Trophoblast cell (in vitro differentiated cells and primary cell): ENCODE results near the gene IQSEC1.

Source experiments
- DNase-seq, 2 donors: peaks; one replicate each; pipeline ENCODE4 v3.0.0-alpha.2; 2016
- H2AFZ ChIP-seq: 2 replicates; pipeline ENCODE4 v1.6.1; 2013; ENCODE audit warnings: low read length, moderate library complexity, mild to moderate bottlenecking; ENCODE audit not compliant: insufficient read depth, poor library complexity
- H2AK5ac ChIP-seq: 2 replicates; pipeline ENCODE4 v1.6.1; 2013; ENCODE audit warnings: mild to moderate bottlenecking, low read length
- H2BK120ac ChIP-seq: 2 replicates; pipeline ENCODE4 v1.6.1; 2013; ENCODE audit warnings: low read length, mild to moderate bottlenecking, moderate library complexity; ENCODE audit not compliant: insufficient read depth, poor library complexity
- H2BK12ac ChIP-seq: 2 replicates; pipeline ENCODE4 v1.6.1; 2013; ENCODE audit warnings: mild to moderate bottlenecking, low read length, moderate library complexity
- H2BK5ac ChIP-seq: 2 replicates; pipeline ENCODE4 v1.6.1; 2013; ENCODE audit warnings: low read length, low read depth, moderate library complexity, mild to moderate bottlenecking; ENCODE audit not compliant: poor library complexity
- H3K14ac ChIP-seq: 2 replicates; pipeline ENCODE4 v1.6.1; 2013; ENCODE audit warnings: mild to moderate bottlenecking, low read length
- H3K18ac ChIP-seq: 2 replicates; pipeline ENCODE4 v1.6.1; 2013; ENCODE audit warnings: mild to moderate bottlenecking, low read length
- H3K23ac ChIP-seq: 2 replicates; pipeline ENCODE4 v1.6.1; 2013; ENCODE audit warnings: low read length
- H3K27ac ChIP-seq: 2 replicates; pipeline ENCODE4 v1.5.1; 2013; ENCODE audit warnings: low read depth, mild to moderate bottlenecking, inconsistent platforms, low read length, moderate library complexity
- H3K27me3 ChIP-seq: 2 replicates; pipeline ENCODE4 v1.6.1; 2013; ENCODE audit warnings: inconsistent platforms, mild to moderate bottlenecking, low read length, moderate library complexity; ENCODE audit not compliant: insufficient read depth
- H3K36me3 ChIP-seq, 2 experiments: 1 replicate in 1 of 2; 2 replicates in 1 of 2; pipeline ENCODE4 v1.6.1; 2013; ENCODE audit warnings: low read length in 2 of 2, mild to moderate bottlenecking in 2 of 2, moderate library complexity in 1 of 2; ENCODE audit not compliant: insufficient read depth in 2 of 2, control insufficient read depth in 1 of 2
- H3K4ac ChIP-seq: 2 replicates; pipeline ENCODE4 v1.6.1; 2013; ENCODE audit warnings: low read depth, mild to moderate bottlenecking, low read length, moderate library complexity
- H3K4me1 ChIP-seq, 2 experiments: 1 replicate in 1 of 2; 2 replicates in 1 of 2; pipeline ENCODE4 v1.6.1; 2013; ENCODE audit warnings: low read length in 2 of 2, mild to moderate bottlenecking in 2 of 2, moderate library complexity in 1 of 2; ENCODE audit not compliant: insufficient read depth in 2 of 2, control insufficient read depth in 1 of 2
- H3K4me2 ChIP-seq: 2 replicates; pipeline ENCODE4 v1.6.1; 2013; ENCODE audit warnings: inconsistent platforms, mild to moderate bottlenecking, low read length, moderate library complexity
- H3K4me3 ChIP-seq: 2 replicates; pipeline ENCODE4 v1.5.1; 2013; ENCODE audit warnings: mild to moderate bottlenecking, low read depth, low read length, inconsistent platforms
- H3K79me1 ChIP-seq: one replicate; pipeline ENCODE4 v1.6.1; 2013; ENCODE audit warnings: low read length
- H3K79me2 ChIP-seq: 2 replicates; pipeline ENCODE4 v1.6.1; 2013; ENCODE audit warnings: low read length, mild to moderate bottlenecking; ENCODE audit not compliant: control insufficient read depth, insufficient read depth, poor library complexity
- H3K9ac ChIP-seq: 2 replicates; pipeline ENCODE4 v1.6.1; 2013; ENCODE audit warnings: mild to moderate bottlenecking, low read length
- H3K9me3 ChIP-seq: 2 replicates; pipeline ENCODE4 v1.6.1; 2013; ENCODE audit warnings: low read depth, mild to moderate bottlenecking, control low read depth, inconsistent platforms, low read length; ENCODE audit not compliant: insufficient read depth
- H4K12ac ChIP-seq: 2 replicates; pipeline ENCODE4 v1.6.1; 2013; ENCODE audit warnings: low read depth, mild to moderate bottlenecking, low read length, moderate library complexity
- H4K8ac ChIP-seq: 2 replicates; pipeline ENCODE4 v1.6.1; 2013; ENCODE audit warnings: low read depth, mild to moderate bottlenecking, low read length, moderate library complexity
- H4K91ac ChIP-seq: one replicate; pipeline ENCODE4 v1.6.1; 2013; ENCODE audit warnings: low read depth, mild to moderate bottlenecking, low read length, moderate library complexity
- WGBS: extraction: QIAGEN DNeasy Blood & Tissue Kit; methylation state at CpG from one replicate; pipeline ENCODE4 v1.1.7; 2013; ENCODE audit warnings: missing lambda C conversion rate; ENCODE audit not compliant: insufficient read length, insufficient coverage; ENCODE audit errors: extremely low coverage; 5-methylcytosine and 5-hydroxymethylcytosine counted together

Gene IQSEC1

GRCh38 chr3:13025090-13025489 lies 48.1 kb downstream of the IQSEC1 start:
- WGBS, result no CpG with 5 or more reads among the region's 8 CpGs
- H3K79me1 ChIP-seq, result peaks cover 15% of the 10 kb centered on the region

GRCh38 chr3:13024765-13025065 lies 48.5 kb downstream of the IQSEC1 start:
- H4K8ac ChIP-seq, result no peak overlapping the region
- no peak overlapping the region for H4K12ac ChIP-seq
- no peak overlapping the region for H3K4me2 ChIP-seq
- H2BK12ac ChIP-seq, result no peak overlapping the region
- no peak overlapping the region for H2AFZ ChIP-seq
- H3K36me3 ChIP-seq, result no peaks in the 10 kb centered on the region
- peaks cover 26% of the 10 kb centered on the region in 2 experiments for H3K4me1 ChIP-seq
- no peak overlapping the region for H3K18ac ChIP-seq
- H3K27me3 ChIP-seq, result no peaks in the 10 kb centered on the region
- no peak overlapping the region for H2AK5ac ChIP-seq
- no peak for DNase-seq
- no peaks in the 10 kb centered on the region for H3K79me2 ChIP-seq
- H3K9ac ChIP-seq, result no peak overlapping the region
- no peak overlapping the region for H2BK5ac ChIP-seq
- H3K4me3 ChIP-seq, result no peak overlapping the region
- peaks cover 1% of the 10 kb centered on the region for H3K9me3 ChIP-seq
- peaks cover 18% of the 10 kb centered on the region for H3K79me1 ChIP-seq
- WGBS, result no CpG with 5 or more reads among the region's 2 CpGs
- no peak overlapping the region for H4K91ac ChIP-seq
- H2BK120ac ChIP-seq, result no peak overlapping the region
- H3K4ac ChIP-seq, result no peak overlapping the region
- H3K27ac ChIP-seq, result no peak overlapping the region
- no peak overlapping the region for H3K23ac ChIP-seq
- no peak overlapping the region for H3K14ac ChIP-seq

More at GRCh38 chr3:13025090-13025489, 48.1 kb downstream of the IQSEC1 start:
- no peak overlapping the region for H2BK12ac ChIP-seq
- no peak overlapping the region for H2AFZ ChIP-seq
- H3K9ac ChIP-seq, result no peak overlapping the region
- no peak overlapping the region for H3K18ac ChIP-seq
- DNase-seq, result peak; percentile 52 to 59
- H3K27ac ChIP-seq, result no peak overlapping the region
- no peak overlapping the region for H2BK5ac ChIP-seq
- no peak overlapping the region for H3K4me3 ChIP-seq
- no peak overlapping the region for H2BK120ac ChIP-seq
- H3K36me3 ChIP-seq, result no peaks in the 10 kb centered on the region
- H3K9me3 ChIP-seq, result peaks cover 1% of the 10 kb centered on the region
- H4K12ac ChIP-seq, result no peak overlapping the region
- H3K4ac ChIP-seq, result no peak overlapping the region
- H3K4me2 ChIP-seq, result no peak overlapping the region
- no peaks in the 10 kb centered on the region for H3K79me2 ChIP-seq
- no peak overlapping the region for H3K23ac ChIP-seq
- H3K14ac ChIP-seq, result no peak overlapping the region
- no peak overlapping the region for H4K91ac ChIP-seq
- H3K4me1 ChIP-seq, result peaks cover 22 to 23% of the 10 kb centered on the region in 2 experiments
- H4K8ac ChIP-seq, result no peak overlapping the region
- no peaks in the 10 kb centered on the region for H3K27me3 ChIP-seq
- no peak overlapping the region for H2AK5ac ChIP-seq

GRCh38 chr3:13023971-13024764 lies 49.1 kb downstream of the IQSEC1 start:
- H3K79me1 ChIP-seq, result peaks cover 22% of the 10 kb centered on the region
- H4K12ac ChIP-seq, result no peak overlapping the region
- H2BK120ac ChIP-seq, result no peak overlapping the region
- no peak overlapping the region for H4K8ac ChIP-seq
- peaks cover 1% of the 10 kb centered on the region for H3K9me3 ChIP-seq
- no peak overlapping the region for H2BK5ac ChIP-seq
- H3K4me2 ChIP-seq, result no peak overlapping the region
- no peak overlapping the region for H4K91ac ChIP-seq
- H3K27ac ChIP-seq, result no peak overlapping the region
- H3K9ac ChIP-seq, result no peak overlapping the region
- H2BK12ac ChIP-seq, result no peak overlapping the region
- no peaks in the 10 kb centered on the region for H3K36me3 ChIP-seq
- H2AFZ ChIP-seq, result no peak overlapping the region
- H3K14ac ChIP-seq, result no peak overlapping the region
- H3K4ac ChIP-seq, result no peak overlapping the region
- H3K18ac ChIP-seq, result no peak overlapping the region
- peaks cover 31 to 32% of the 10 kb centered on the region in 2 experiments for H3K4me1 ChIP-seq
- DNase-seq, result no peak
- H3K23ac ChIP-seq, result no peak overlapping the region
- H3K27me3 ChIP-seq, result no peaks in the 10 kb centered on the region
- no peaks in the 10 kb centered on the region for H3K79me2 ChIP-seq
- H2AK5ac ChIP-seq, result no peak overlapping the region
- H3K4me3 ChIP-seq, result no peak overlapping the region
- WGBS, result 100% methylated on average over 3 of the region's 6 CpGs

GRCh38 chr3:13023235-13023970 lies 49.8 kb downstream of the IQSEC1 start:
- no peak overlapping the region for H3K4ac ChIP-seq
- no peak overlapping the region for H3K4me3 ChIP-seq
- H2BK5ac ChIP-seq, result no peak overlapping the region
- no peak overlapping the region for H4K12ac ChIP-seq
- no peak overlapping the region for H4K8ac ChIP-seq
- no peak overlapping the region for H3K14ac ChIP-seq
- no peak overlapping the region for H3K9ac ChIP-seq
- peaks cover 36% of the 10 kb centered on the region in 2 experiments for H3K4me1 ChIP-seq
- no peak overlapping the region for H3K4me2 ChIP-seq
- H3K36me3 ChIP-seq, result no peaks in the 10 kb centered on the region
- no CpG with 5 or more reads among the region's 5 CpGs for WGBS
- H2BK120ac ChIP-seq, result no peak overlapping the region
- H3K79me2 ChIP-seq, result no peaks in the 10 kb centered on the region
- no peak overlapping the region for H2AK5ac ChIP-seq
- peaks cover 1% of the 10 kb centered on the region for H3K9me3 ChIP-seq
- no peak overlapping the region for H3K27ac ChIP-seq
- DNase-seq, result peak; percentile 71 to 74
- no peak overlapping the region for H2AFZ ChIP-seq
- peaks cover 29% of the 10 kb centered on the region for H3K79me1 ChIP-seq
- H4K91ac ChIP-seq, result peak overlapping the region; percentile 17
- H3K18ac ChIP-seq, result no peak overlapping the region
- no peak overlapping the region for H2BK12ac ChIP-seq
- H3K27me3 ChIP-seq, result no peaks in the 10 kb centered on the region
- H3K23ac ChIP-seq, result no peak overlapping the region
